HG03521 (cell line): ENCODE results near the gene ART5.

Experiments
- ATAC-seq: cut with Tn5 transposase; IDR thresholded peaks from one replicate; pipeline ENCODE4 v1.9.1; 2021; ENCODE audit warnings: mild to moderate bottlenecking, moderate library complexity; ENCODE audit not compliant: unreplicated experiment

Gene ART5

GRCh38 chr11:3641701-3642070, at the start of gene ART5:
TSS of gene ART5 (minus strand) at chr11:3641992. CDS start at chr11:3641862, 130 bp downstream.
- no peak for ATAC-seq

GRCh38 chr11:3686751-3687150, 45.0 kb upstream of the ART5 start:
- no peak for ATAC-seq

- ATAC-seq, result no peak
Measured at GRCh38 chr11:3685923-3686322, 44.1 kb upstream of the ART5 start.

DNA sequence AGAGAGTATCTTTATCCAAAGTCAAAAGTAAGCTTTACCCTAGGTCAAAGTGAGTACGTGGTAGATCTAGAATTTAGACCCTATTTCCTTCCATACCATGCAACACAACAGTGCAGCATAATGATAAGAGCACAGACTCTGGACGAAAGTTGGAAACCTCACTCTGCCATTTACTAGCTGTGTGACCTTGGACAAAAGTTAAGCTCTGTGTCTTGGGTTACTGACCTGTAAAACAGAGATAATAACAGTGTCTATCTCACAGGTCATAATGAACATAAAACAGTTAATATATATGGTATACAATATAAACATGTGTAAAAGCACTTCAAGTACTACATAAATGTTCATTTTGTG, 43.0 kb upstream of the ART5 start:
- no peak for ATAC-seq

DNA sequence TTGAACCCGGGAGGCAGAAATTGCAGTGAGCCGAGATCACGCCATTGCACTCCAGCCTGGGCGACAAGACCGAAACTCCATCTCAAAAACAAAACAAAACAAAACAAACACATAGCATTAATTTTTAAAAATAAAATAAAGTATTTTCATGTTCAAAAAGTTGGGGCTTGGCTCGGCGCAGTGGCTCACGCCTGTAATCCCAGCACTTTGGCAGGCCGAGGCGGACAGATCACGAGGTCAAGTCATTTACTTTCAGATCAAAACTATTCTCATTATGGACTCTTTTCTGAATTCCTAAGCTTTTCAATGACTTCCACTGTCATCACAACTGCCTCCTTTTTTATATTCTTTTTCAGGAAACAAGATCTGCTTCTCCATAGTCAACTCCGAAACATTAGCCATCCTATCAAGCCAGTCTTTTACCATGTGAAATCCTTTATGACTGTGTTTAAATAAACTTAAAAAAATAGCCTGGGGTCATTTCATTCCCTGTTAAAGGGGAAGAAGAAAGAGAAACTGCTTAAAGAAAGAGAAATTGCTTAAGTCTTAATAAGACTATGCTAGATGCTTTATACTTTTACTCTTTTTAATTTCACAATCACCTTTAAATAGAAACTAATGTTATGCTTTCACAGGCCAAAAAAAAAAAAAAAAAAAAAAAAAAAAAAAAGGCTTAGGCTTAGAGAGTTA, 42.5 kb upstream of the ART5 start:
- no peak for ATAC-seq

- no peak for ATAC-seq
Measured at GRCh38 chr11:3683039-3683438, 41.2 kb upstream of the ART5 start.

DNA sequence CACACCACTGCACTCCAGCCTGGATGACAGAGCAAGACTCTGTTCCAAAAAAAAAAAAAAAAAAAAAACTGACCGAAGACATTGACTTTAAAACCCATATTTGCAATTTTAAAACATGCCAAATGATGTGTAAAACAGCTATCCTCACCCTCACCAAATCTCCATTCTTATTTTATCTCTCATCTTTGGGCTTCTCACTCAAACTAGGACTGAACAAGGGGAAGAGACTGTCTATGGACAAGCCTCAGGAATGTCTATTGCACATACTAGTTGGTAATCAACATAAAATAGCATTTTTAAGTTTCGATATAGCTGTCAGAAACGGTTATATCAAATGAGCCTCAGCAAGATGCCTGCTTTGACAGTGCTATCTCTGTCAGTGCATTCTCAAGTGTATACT, 37.3 kb upstream of the ART5 start:
- no peak for ATAC-seq

- ATAC-seq, result no peak
Measured at GRCh38 chr11:3675971-3676370, 34.2 kb upstream of the ART5 start.

DNA sequence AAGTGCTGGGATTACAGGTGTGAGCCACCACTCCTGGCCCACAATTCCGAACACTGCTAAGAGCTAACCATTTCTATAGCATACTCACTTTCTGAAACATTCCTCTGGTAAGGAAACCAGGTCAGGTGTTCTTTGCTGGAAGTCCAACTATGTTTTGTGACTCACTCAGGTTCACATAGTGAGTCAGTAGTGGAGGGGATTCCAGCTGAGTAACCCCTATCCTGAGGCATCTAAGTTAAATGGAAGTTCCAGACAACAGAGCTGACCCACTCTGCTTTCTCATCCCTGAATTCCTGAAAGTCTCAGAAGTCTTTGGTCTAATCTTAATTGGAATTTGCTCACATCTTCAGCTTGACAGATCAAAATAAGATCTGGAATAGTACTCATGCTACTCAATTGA, 32.4 kb upstream of the ART5 start:
- no peak for ATAC-seq

DNA sequence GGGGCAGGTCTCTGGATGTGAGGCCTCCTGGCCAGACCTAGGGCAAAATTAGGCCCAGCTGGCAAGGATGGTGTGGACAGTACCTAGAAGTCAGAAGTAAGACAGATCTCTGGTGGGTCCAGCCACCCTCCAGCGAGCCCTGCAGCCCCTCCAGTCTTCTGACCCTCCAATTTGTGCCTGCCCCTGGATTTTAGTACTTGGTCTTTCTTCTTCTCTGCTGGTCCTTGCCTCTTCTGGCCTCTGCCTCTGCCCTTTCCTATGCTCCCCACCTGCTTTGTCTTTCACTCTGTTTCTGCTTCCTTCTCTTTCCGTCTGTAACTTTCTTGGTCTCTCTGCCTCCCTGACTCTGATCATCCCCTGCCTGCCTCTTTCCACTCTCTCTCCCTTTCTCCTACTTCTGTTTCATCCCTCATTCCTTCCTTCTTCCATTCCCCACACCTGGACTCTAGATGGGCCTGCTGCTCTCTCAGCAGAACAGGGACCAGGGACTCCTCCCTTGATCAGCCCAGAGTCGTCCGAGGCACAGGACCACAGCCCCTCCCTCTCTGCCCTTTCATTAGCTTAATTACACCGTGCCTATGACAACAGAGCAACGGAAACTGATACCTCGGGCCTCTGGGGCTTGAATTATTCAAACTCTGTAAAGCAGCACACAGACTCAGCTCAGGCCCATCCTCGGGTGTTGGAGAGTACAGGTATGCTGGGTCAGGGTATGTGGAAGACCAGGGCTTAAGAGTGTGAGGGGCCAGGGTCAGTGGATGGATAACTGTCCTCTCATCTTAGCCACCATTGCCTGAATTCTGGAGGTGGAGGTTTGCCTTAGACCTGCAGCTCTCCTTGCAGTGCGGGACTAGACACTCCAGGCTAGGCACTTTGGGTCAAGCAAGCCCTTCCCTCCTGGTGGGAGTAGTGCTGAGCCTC, 29.8 kb upstream of the ART5 start, which contains the start of gene CHRNA10:
Gene CHRNA10 (minus strand): TSS at position 51 of the 921 bp plus-strand sequence. CDS start 72 bp downstream, outside the sequence.
- ATAC-seq, result no peak

GRCh38 chr11:3669742-3670183, 28.0 kb upstream of the ART5 start:
- ATAC-seq, result no peak

DNA sequence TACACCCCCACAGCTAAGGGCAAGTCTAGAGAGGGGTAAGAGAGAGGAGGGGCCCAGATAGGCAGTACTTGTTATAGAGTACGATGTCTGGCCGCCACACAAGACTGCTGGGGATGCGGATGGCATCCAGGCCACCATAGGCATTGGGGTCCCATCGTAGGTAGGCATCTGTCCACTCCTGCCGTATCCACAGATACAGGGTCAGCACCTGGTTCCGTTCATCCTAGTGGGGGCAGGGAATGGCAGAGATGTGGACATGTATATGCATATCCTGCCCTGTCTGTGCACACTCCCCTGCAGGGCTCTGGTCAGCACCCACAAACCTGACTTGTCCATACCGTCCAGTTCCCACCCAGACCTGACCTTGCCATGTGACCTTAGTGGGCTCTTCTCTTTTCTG, 27.3 kb upstream of the ART5 start:
- no peak for ATAC-seq

DNA sequence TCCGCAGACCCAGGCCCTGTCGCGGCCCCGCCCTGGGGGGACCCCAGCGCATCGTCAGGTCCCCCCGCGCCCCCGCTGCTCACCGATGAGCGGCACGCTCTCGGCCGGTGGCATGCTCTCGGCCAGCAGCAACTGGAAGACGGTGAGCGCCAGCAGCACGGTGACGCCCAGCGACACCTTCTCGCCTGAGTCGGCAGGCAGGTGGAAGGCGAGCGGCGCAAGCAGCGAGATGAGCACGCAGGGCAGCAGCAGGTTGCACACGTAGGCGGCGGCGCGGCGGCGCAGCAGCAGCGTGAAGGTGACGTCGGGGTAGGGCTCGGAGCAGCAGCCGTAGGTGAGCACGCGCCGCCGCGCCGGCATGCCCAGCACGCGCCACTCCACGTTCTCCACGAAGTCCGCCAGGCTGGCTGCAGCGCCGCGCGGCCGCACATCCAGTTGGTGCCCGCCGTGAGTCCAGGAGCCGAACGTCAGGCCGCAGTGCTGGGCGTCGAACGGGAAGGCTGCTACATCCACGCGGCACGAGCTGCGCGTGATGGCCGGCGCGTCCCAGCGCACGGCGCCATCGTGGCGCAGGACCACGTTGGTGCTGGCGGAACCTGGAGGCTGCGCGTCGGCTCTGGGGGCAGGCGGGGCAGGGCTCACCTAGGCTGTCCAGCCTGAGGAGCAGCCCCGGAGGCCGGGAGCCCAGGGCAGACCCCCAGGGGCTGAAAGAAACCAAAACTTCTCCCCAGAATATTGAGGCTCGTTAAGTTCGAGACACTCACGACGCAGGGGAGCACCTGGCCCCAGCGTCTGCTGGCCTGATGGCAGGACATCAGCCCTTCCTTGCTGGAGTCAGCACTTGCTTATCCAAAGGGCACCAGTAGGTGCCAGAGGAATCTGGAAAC, 25.6 kb upstream of the ART5 start:
- ATAC-seq, result no peak

GRCh38 chr11:3666023-3666530, 24.3 kb upstream of the ART5 start:
- no peak for ATAC-seq

- ATAC-seq, result no peak
Measured at GRCh38 chr11:3665336-3666022, 23.7 kb upstream of the ART5 start.

DNA sequence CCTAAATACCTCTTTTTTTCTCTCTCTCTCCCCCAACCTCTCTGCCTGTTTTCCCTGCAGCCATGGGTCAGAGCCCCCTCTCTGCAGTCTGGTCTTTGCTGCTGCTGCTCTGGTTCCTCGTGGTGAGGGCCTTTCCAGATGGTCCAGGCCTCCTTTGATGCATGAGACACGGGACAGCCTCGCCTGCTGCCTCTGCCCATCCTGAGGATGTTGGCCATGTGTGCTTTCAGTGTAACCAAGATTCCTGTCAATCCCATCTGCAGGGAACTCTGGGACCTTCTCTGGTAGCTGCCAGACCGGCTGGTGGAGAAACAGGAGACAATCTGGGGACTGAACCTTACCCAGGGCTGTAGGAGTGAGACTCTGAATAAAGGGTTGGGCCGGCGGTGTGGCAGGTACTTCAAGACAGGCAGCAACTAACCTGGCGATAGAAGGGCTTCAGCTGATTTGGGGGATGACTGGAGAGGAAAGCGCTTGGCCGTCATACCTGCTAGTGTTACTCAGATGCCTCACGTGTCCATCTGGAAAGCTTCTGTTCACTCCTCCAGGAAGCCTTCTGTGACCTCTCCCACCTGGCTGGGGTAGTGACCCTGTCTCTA, 22.3 kb upstream of the ART5 start:
- ATAC-seq, result no peak

GRCh38 chr11:3662856-3663255, 21.1 kb upstream of the ART5 start:
- no peak for ATAC-seq

DNA sequence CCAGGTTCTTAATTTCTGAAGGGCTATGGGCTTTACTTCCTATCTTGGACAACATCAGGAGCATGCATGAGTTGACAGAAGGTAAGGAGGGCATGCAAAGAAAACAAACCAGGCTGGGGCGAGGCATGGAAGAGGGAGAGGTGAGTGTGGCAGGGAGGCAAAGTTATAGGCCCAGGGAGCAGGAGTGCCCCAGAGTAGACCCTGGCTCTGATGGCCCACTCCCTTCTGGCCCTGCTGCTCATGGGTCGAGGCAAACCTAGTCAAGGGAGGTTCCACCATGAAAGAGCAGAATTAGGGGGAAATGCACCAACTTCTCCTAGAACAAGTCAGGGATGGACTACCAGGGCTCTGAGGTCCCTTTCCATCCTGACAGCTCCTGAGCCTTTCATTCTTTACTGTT, 19.2 kb upstream of the ART5 start:
- ATAC-seq, result no peak

DNA sequence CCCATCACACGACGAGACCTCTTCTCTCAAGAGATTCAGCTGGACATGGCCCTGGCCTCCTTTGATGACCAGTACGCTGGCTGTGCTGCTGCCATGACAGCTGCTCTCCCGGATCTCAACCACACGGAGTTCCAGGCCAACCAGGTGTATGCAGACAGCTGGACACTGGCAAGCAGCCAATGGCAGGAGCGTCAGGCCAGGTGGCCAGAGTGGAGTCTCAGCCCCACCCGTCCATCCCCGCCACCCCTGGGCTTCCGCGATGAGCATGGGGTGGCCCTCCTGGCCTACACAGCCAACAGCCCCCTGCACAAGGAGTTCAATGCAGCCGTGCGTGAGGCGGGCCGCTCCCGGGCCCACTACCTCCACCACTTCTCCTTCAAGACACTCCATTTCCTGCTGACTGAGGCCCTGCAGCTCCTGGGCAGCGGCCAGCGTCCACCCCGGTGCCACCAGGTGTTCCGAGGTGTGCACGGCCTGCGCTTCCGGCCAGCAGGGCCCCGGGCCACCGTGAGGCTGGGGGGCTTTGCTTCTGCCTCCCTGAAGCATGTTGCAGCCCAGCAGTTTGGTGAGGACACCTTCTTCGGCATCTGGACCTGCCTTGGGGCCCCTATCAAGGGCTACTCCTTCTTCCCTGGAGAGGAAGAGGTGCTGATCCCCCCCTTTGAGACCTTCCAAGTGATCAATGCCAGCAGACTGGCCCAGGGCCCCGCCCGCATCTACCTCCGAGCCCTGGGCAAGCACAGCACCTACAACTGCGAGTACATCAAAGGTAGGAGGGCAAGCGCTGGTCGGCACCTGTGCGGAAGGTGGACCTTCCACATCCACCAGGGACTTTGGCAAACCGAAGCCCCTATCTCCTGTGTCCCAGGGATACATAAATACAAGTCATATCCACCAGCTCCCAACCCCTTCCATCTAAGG, 18.1 kb upstream of the ART5 start:
- ATAC-seq, result no peak
